Kidney epithelial cell (primary cell): ENCODE data around the gene SREK1. TPM values are rescaled to one million over a fixed set of nuclear protein-coding genes. Genes with fewer than 3 reads are reported as not detected.

Experiments
- DNase-seq: peaks from one replicate; pipeline ENCODE4 v3.0.0-alpha.2; 2010; ENCODE audit warnings: low read depth
- H3K27me3 ChIP-seq: 2 replicates; pipeline ENCODE4 v1.6.0; 2011; ENCODE audit warnings: low read length; ENCODE audit not compliant: control insufficient read depth, insufficient read depth
- H3K36me3 ChIP-seq: 2 replicates; pipeline ENCODE4 v1.5.1; 2011; ENCODE audit warnings: low read length; ENCODE audit not compliant: control insufficient read depth, insufficient read depth
- H3K4me3 ChIP-seq: 2 replicates; pipeline ENCODE4 v1.5.1; 2011; ENCODE audit warnings: low read depth, mild to moderate bottlenecking, control low read depth, low read length
- CTCF ChIP-seq: IDR thresholded peaks from 2 replicates; pipeline ENCODE4 v1.5.1; 2011; ENCODE audit warnings: mild to moderate bottlenecking, moderate library complexity, low read length, control low read depth, inconsistent platforms; ENCODE audit not compliant: insufficient read depth, poor library complexity, severe bottlenecking
- total RNA-seq: library from RNA; depleted of rRNA; stranded (reverse); fragments of >200 nt; gene quantifications from 2 replicates; pipeline ENCODE4 v1.2.3, GENCODE V29; 2015

The SREK1 gene
- total RNA-seq, 1 donor from 2014 or later: 26.9 TPM

- no peak for TF ChIP-seq CTCF
- Histone ChIP-seq H3K36me3 (no peaks in the 10 kb centered on the region), H3K27me3 (no peaks in the 10 kb centered on the region), H3K4me3 (no peak overlapping the region)
- no peak for DNase-seq
Observed at GRCh38 chr5:66230551-66230950, 86.5 kb downstream of the SREK1 start.

- Histone ChIP-seq H3K36me3 (no peaks in the 10 kb centered on the region), H3K27me3 (no peaks in the 10 kb centered on the region), H3K4me3 (no peak overlapping the region)
- TF ChIP-seq CTCF: no peak
- no peak for DNase-seq
Observed at GRCh38 chr5:66231508-66231907, 87.4 kb downstream of the SREK1 start.

DNA sequence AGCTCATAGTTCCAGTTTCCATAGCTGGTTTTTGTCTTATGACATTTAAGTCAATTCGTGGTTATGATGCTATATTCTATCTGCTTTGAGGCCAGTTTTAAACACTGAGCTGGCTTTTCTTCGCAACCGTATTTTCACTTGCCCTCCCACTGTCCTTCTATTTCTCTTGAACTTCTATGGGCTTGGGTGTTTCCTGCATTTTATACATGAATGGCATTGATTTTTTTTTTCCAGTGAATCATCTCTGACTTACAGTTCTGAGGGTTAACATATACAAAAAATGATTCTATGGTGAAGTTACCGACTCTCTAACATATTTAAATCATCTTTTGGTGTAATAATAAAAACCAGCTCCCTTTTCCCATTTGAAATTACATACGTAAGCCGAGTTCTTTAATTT lies 88.2 kb downstream of the SREK1 start:
- H3K36me3 ChIP-seq: no peaks in the 10 kb centered on the region
- no peak overlapping the region for H3K4me3 ChIP-seq
- DNase-seq: no peak
- TF ChIP-seq CTCF: no peak
- no peaks in the 10 kb centered on the region for H3K27me3 ChIP-seq

DNA sequence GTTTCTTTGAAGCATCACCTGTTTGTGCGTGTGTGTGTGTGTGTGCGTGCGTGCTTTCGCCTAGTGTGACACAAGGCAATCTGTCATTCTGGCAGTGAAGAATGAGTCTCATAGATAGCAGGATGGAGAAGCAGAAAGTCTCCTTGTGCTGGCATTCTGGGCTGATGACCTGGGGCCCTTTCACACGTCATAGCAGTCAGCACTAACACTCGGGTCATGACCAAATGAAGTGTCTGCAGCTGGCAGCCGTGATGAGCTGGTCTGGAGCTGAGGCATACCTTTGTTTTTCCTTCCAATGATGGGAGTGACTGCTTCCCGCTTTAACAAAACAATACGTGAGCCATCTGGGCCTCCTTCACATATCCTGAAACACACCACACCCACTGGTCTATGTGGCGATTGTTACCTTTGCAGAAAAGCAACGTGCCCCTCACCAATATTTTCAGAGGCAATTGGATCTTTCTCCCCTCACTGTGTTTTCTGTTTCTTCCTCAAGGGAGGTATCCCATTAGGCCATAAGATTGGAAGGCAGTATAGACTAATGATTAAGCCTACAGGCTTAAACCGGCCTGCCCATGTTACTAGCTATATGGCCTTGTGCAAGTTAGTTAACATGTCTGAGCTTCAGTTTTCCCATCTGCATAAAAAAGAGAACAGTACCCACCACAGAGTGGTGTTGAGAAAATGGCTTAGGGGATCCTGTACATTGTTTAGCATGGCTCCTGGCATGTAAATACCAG lies 88.8 kb downstream of the SREK1 start:
- Histone ChIP-seq H3K36me3 (no peaks in the 10 kb centered on the region), H3K27me3 (peaks cover 3% of the 10 kb centered on the region), H3K4me3 (no peak overlapping the region)
- DNase-seq: no peak
- TF ChIP-seq CTCF: no peak

Other genes with a start within 250 kb of the SREK1 start
- 58.1 and 66.6 TPM in 2 replicates for gene ERBIN, start 217.7 kb upstream of the SREK1 start, total RNA-seq